ENCODE results near the gene RBMY1A1.
"Not testable (repeated sequence)": the region's sequence is repeated elsewhere in the genome, so short reads cannot be mapped to it uniquely, and the experiment has no call there.

GRCh38 chrY:21534579-21534978, at the start of gene RBMY1A1:
- not testable (repeated sequence) for TF ChIP-seq CTCF (IDR thresholded peaks at IDR 0.05; ENCODE audit: insufficient read depth, low read length); GABPA (IDR thresholded peaks at IDR 0.05; ENCODE audit: low read depth); POLR2AphosphoS5 (IDR thresholded peaks at IDR 0.05; ENCODE audit: low read depth); SPI1 (IDR thresholded peaks at IDR 0.05; ENCODE audit: borderline replicate concordance, low read depth)
- TF ChIP-seq, protein P1, sequence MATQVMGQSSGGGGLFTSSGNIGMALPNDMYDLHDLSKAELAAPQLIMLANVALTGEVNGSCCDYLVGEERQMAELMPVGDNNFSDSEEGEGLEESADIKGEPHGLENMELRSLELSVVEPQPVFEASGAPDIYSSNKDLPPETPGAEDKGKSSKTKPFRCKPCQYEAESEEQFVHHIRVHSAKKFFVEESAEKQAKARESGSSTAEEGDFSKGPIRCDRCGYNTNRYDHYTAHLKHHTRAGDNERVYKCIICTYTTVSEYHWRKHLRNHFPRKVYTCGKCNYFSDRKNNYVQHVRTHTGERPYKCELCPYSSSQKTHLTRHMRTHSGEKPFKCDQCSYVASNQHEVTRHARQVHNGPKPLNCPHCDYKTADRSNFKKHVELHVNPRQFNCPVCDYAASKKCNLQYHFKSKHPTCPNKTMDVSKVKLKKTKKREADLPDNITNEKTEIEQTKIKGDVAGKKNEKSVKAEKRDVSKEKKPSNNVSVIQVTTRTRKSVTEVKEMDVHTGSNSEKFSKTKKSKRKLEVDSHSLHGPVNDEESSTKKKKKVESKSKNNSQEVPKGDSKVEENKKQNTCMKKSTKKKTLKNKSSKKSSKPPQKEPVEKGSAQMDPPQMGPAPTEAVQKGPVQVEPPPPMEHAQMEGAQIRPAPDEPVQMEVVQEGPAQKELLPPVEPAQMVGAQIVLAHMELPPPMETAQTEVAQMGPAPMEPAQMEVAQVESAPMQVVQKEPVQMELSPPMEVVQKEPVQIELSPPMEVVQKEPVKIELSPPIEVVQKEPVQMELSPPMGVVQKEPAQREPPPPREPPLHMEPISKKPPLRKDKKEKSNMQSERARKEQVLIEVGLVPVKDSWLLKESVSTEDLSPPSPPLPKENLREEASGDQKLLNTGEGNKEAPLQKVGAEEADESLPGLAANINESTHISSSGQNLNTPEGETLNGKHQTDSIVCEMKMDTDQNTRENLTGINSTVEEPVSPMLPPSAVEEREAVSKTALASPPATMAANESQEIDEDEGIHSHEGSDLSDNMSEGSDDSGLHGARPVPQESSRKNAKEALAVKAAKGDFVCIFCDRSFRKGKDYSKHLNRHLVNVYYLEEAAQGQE (IDR thresholded peaks at IDR 0.05; ENCODE audit: insufficient replicate concordance, low read depth): not testable (repeated sequence)
